K562 (cell line): ENCODE results near the gene RNF215. TPM values are rescaled to one million over a fixed set of nuclear protein-coding genes. Genes with fewer than 3 reads are reported as not detected.

Source experiments
- ATAC-seq: fragments of 200-7000 bp; cut with Tn5 transposase; 3 replicates; pipeline ENCODE4 v1.9.1; 2020; ENCODE audit warnings: moderate library complexity
- BruUV-seq: library from RNA; stranded (reverse); fragments of 400-500 nt; replicated peaks from 2 replicates; lab custom pipeline; 2021; lab: Mats Ljungman, UMichigan
- CTCF ChIA-PET: fragments of 300-600 bp; formaldehyde crosslinking; extraction: SDS; loops from one replicate; lab custom pipeline; 2021; ENCODE audit warnings: low intra/inter-chr PET ratio; lab: Yijun Ruan, JAX
- POLR2A ChIA-PET: fragments of 300-600, 350-650 bp; sonication (Branson Sonifier 250); formaldehyde crosslinking; extraction: SDS; loops from one replicate; lab custom pipeline; 2021; ENCODE audit warnings: antibody characterized with exemption, inconsistent platforms; lab: Yijun Ruan, JAX
- DNase-seq, 4 experiments: peaks; one replicate each; pipeline versions ENCODE4 v3.0.0 to v3.0.0-alpha.2; 2011 to 2018; ENCODE audit warnings: low spot score in 3 of 4, mixed read lengths in 3 of 4; ENCODE audit errors: extremely low read depth in 1 of 4
- FAIRE-seq: peaks from 2 replicates; lab custom pipeline; 2011; peaks lifted over from hg19 to GRCh38; lab: Jason Lieb, UNC
- H2AFZ ChIP-seq: 2 replicates; pipeline ENCODE4 v1.6.0; 2011; ENCODE audit warnings: low read depth, low read length, control low read depth, inconsistent platforms
- H3K27ac ChIP-seq: fragments of 200-600 bp; 3 replicates; pipeline ENCODE4 v1.8.0; 2011; ENCODE audit warnings: low read depth, mild to moderate bottlenecking, control low read depth, inconsistent platforms, low read length, moderate library complexity, mixed read lengths; ENCODE audit errors: extremely low read depth
- H3K27me3 ChIP-seq, 2 experiments: fragments of 300-600 bp in 1 of 2; 2 replicates in 1 of 2; 3 replicates in 1 of 2; pipeline versions ENCODE4 v1.6.0 to v1.8.0; 2011; ENCODE audit warnings: inconsistent platforms in 2 of 2, low read length in 2 of 2, mild to moderate bottlenecking in 1 of 2, mixed read lengths in 1 of 2, moderate library complexity in 1 of 2; ENCODE audit not compliant: control insufficient read depth in 2 of 2, insufficient read depth in 2 of 2
- H3K36me3 ChIP-seq: fragments of 300-600 bp; 3 replicates; pipeline ENCODE4 v1.8.0; 2011; ENCODE audit warnings: mild to moderate bottlenecking, low read length, inconsistent platforms; ENCODE audit not compliant: control insufficient read depth, insufficient read depth
- H3K4me1 ChIP-seq, 2 experiments: fragments of 200-600 bp in 1 of 2; replicated peaks in 1 of 2; 2 replicates in 1 of 2; 3 replicates in 1 of 2; pipeline versions ENCODE4 v1.5.1 to v1.8.0; 2011; ENCODE audit warnings: inconsistent platforms in 2 of 2, low read length in 2 of 2, mild to moderate bottlenecking in 1 of 2, mixed read lengths in 1 of 2, moderate library complexity in 1 of 2; ENCODE audit not compliant: control insufficient read depth in 2 of 2, insufficient read depth in 2 of 2
- H3K4me2 ChIP-seq: 2 replicates; pipeline ENCODE4 v1.6.1; 2011; ENCODE audit warnings: low read length, control low read depth, inconsistent platforms, mixed read lengths; ENCODE audit not compliant: insufficient read depth
- H3K4me3 ChIP-seq: fragments of 200-600 bp; sonication (generic), shearing (Covaris generic); 2 replicates; pipeline ENCODE4 v1.5.1; 2016; ENCODE audit warnings: control low read depth, inconsistent platforms
- H3K79me2 ChIP-seq: fragments of 200-600 bp; 3 replicates; pipeline ENCODE4 v1.8.0; 2011; ENCODE audit warnings: low read length, inconsistent platforms; ENCODE audit not compliant: control insufficient read depth, insufficient read depth
- H3K9ac ChIP-seq, 2 experiments: 2 replicates each; pipeline versions ENCODE4 v1.6.0 to v1.6.1; 2011; ENCODE audit warnings: low read depth in 2 of 2, low read length in 2 of 2, control low read depth in 1 of 2, inconsistent platforms in 1 of 2, mild to moderate bottlenecking in 1 of 2, mixed read lengths in 1 of 2; ENCODE audit not compliant: insufficient read depth in 1 of 2
- H3K9me1 ChIP-seq: one replicate; pipeline ENCODE4 v1.6.0; 2011; ENCODE audit warnings: inconsistent platforms, mild to moderate bottlenecking, low read length, moderate library complexity; ENCODE audit not compliant: control insufficient read depth, insufficient read depth
- H3K9me3 ChIP-seq: replicated peaks from 2 replicates; pipeline ENCODE4 v1.5.1; 2011; ENCODE audit warnings: low read depth, low read length, inconsistent platforms; ENCODE audit not compliant: control insufficient read depth, insufficient read depth
- H4K20me1 ChIP-seq: replicated peaks from 2 replicates; pipeline ENCODE4 v1.6.1; 2011; ENCODE audit warnings: low read length, inconsistent platforms, mixed read lengths; ENCODE audit not compliant: control insufficient read depth, insufficient read depth
- BMI1 ChIP-seq: fragments of 150-350 bp; IDR thresholded peaks from 2 replicates; pipeline ENCODE4 v1.6.1; 2014; ENCODE audit warnings: low read length
- CREBBP ChIP-seq: IDR thresholded peaks from one replicate; pipeline ENCODE4 v1.6.1; 2012; ENCODE audit warnings: low read depth, mild to moderate bottlenecking, control low read depth, inconsistent platforms, low read length
- MYC ChIP-seq, 2 experiments: fragments of 250-450 bp in 1 of 2; sonication (Bioruptor Pico) in 1 of 2; IDR thresholded peaks; 2 replicates each; pipeline versions ENCODE4 v1.5.1 to v1.6.1; 2012 to 2021; ENCODE audit warnings: low read depth in 2 of 2, borderline replicate concordance in 1 of 2, improper control_type of control experiment in 1 of 2, low read length in 1 of 2, mild to moderate bottlenecking in 1 of 2, moderate library complexity in 1 of 2
- POLR2A ChIP-seq: fragments of 450-650 bp; conservative IDR thresholded peaks from 2 replicates; pipeline ENCODE4 v1.6.1; 2016
- TOE1 ChIP-seq, 2 experiments: fragments of 450-650 bp in 1 of 2; sonication (generic) in 1 of 2; formaldehyde crosslinking in 1 of 2; IDR thresholded peaks; 2 replicates each; pipeline versions ENCODE4 v1.7.1 to v1.8.0; 2016 to 2022; ENCODE audit warnings: borderline replicate concordance in 2 of 2, mild to moderate bottlenecking in 2 of 2, antibody characterized with exemption in 1 of 2, inconsistent platforms in 1 of 2, low read depth in 1 of 2, missing genetic modification reagents in 1 of 2, moderate library complexity in 1 of 2
- TSC22D4 ChIP-seq: fragments of 450-650 bp; IDR thresholded peaks from 2 replicates; pipeline ENCODE4 v1.6.1; 2016; ENCODE audit warnings: missing genetic modification characterization, missing biosample characterization, control low read depth
- ZNF764 ChIP-seq: fragments of 250-450 bp; sonication (Bioruptor Pico); IDR thresholded peaks from 2 replicates; pipeline ENCODE4 v1.4.0; 2020; ENCODE audit warnings: low read depth, mild to moderate bottlenecking, moderate library complexity
- WGBS: fragments of 100-300 bp; shearing (Covaris generic); methylation state at CpG from one replicate; pipeline ENCODE4 v1.1.6; 2016; ENCODE audit warnings: low coverage, mixed read lengths; ENCODE audit not compliant: insufficient coverage; ENCODE audit errors: missing lambda C conversion rate; 5-methylcytosine and 5-hydroxymethylcytosine counted together
- in situ Hi-C: fragments of 300-500 bp; cut with MboI; formaldehyde crosslinking; loops from 4 replicates; pipeline ENCODE4 v1.15.0; 2018; ENCODE audit warnings: inconsistent platforms, mixed read lengths
- intact Hi-C: fragments of 100-400 bp; cut with micrococcal nuclease; formaldehyde crosslinking; loops from 2 replicates; pipeline ENCODE4 v1.14.2; 2022
- polyA plus RNA-seq, 8 experiments: library from polyadenylated mRNA; depleted of rRNA in 4 of 8; stranded (reverse) in 5 of 8; unstranded in 3 of 8; fragments of >200 nt; fragmentation: Nextera tagmentation in 2 of 8; fragmentation: Illumina TruSeq in 1 of 8; extraction: Ambion mirVana in 2 of 8; extraction: Trizol in 1 of 8; gene quantifications; 2 replicates each; pipeline versions ENCODE4 v1.2.1 to v1.2.3, GENCODE V29; 2011 to 2014; ENCODE audit warnings: inconsistent platforms in 1 of 8, missing spikeins in 1 of 8
- total RNA-seq, 7 experiments: library from RNA; depleted of rRNA in 6 of 7; stranded (reverse); fragments of >200 nt in 6 of 7; fragmentation: Illumina TruSeq in 2 of 7; extraction: Trizol in 2 of 7; gene quantifications; 2 replicates each; pipeline versions ENCODE4 v1.2.1 to v1.2.3, GENCODE V29; 2011 to 2021; ENCODE audit warnings: low replicate concordance in 1 of 7
- TF ChIP-seq, protein P1 (sequence below): fragments of 450-650 bp; IDR thresholded peaks from 2 replicates; pipeline ENCODE4 v1.6.1; 2018; ENCODE audit not compliant: partially characterized antibody
- TF ChIP-seq, protein P2 (sequence below): fragments of 150-350 bp; conservative IDR thresholded peaks from 2 replicates; pipeline ENCODE4 v1.6.1; 2014; ENCODE audit warnings: low read length

The RNF215 gene
- total and polyA plus RNA-seq, 9 of the 15 experiments (the other 6 are each of a cell fraction or from before 2014, with no cell fraction given) = 0.08 to 9.8 (median 2.7) TPM

DNA sequence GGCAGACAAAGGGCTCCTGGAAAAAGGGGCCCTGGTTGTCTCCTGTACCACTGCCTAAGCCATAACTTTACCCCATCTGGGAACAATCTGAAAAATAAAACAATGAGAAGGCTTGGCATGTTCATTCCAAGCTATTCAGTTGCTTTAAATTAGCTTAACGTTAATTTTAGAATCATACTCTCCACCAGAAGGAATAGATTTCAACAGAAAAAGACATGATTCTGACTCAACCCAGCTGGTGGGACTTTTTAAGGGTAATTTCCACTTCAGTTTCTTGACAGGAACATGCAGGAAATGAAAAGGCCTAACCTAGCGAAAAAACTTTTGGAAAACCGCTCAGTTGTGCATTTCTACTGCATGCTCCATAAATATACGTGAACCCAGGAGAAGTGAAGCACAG lies 38.4 kb downstream of the RNF215 start:
- WGBS = 92% methylated on average over 4 of the region's 4 CpGs
- no peak overlapping the region for H3K27ac ChIP-seq
- H3K4me2 ChIP-seq = no peak overlapping the region
- TF ChIP-seq TSC22D4 (no peak), POLR2A (no peak), CREBBP (no peak)
- intact Hi-C loops = no loop called here
- no peaks in the 10 kb centered on the region for H3K27me3 ChIP-seq
- no peaks in the 10 kb centered on the region; a peak in 1 of 5 replicates for H3K4me1 ChIP-seq
- H4K20me1 ChIP-seq = no peaks in the 10 kb centered on the region; the same call in 1 of the 2 replicates
- peaks cover 49% of the 10 kb centered on the region for H3K79me2 ChIP-seq
- in situ Hi-C loops = no loop called here
- no peak for DNase-seq
- no peak overlapping the region for H3K9ac ChIP-seq
- H3K36me3 ChIP-seq = peaks cover 89% of the 10 kb centered on the region
- ChIA-PET CTCF (no interaction called here), POLR2A (no interaction called here)
- no peaks in the 10 kb centered on the region for H3K9me1 ChIP-seq
- H3K9me3 ChIP-seq = no peaks in the 10 kb centered on the region
- no TSS peak for BruUV-seq
- no peak for FAIRE-seq
- H2AFZ ChIP-seq = no peak overlapping the region
- H3K4me3 ChIP-seq = no peak overlapping the region
- no peak for ATAC-seq

DNA sequence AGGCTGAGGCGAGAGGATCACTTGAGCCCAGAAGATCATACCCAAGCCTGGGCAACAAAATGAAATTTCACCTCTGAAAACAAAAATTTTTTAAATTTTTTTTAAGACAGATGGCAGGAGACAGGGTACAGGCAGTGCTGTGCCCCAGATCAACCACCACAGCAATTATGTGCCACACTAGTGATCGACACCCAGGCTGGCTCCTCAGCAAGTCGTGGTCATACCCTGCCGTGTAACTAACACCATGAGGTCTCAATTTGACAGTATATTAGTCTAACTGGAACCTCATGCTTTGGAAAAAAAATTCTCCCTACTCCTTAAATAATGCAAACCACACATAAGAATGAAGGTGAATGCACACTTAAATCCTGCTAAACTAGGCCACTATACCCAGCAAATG lies 38.8 kb downstream of the RNF215 start:
- H3K4me2 ChIP-seq = no peak overlapping the region
- TF ChIP-seq, protein P1, sequence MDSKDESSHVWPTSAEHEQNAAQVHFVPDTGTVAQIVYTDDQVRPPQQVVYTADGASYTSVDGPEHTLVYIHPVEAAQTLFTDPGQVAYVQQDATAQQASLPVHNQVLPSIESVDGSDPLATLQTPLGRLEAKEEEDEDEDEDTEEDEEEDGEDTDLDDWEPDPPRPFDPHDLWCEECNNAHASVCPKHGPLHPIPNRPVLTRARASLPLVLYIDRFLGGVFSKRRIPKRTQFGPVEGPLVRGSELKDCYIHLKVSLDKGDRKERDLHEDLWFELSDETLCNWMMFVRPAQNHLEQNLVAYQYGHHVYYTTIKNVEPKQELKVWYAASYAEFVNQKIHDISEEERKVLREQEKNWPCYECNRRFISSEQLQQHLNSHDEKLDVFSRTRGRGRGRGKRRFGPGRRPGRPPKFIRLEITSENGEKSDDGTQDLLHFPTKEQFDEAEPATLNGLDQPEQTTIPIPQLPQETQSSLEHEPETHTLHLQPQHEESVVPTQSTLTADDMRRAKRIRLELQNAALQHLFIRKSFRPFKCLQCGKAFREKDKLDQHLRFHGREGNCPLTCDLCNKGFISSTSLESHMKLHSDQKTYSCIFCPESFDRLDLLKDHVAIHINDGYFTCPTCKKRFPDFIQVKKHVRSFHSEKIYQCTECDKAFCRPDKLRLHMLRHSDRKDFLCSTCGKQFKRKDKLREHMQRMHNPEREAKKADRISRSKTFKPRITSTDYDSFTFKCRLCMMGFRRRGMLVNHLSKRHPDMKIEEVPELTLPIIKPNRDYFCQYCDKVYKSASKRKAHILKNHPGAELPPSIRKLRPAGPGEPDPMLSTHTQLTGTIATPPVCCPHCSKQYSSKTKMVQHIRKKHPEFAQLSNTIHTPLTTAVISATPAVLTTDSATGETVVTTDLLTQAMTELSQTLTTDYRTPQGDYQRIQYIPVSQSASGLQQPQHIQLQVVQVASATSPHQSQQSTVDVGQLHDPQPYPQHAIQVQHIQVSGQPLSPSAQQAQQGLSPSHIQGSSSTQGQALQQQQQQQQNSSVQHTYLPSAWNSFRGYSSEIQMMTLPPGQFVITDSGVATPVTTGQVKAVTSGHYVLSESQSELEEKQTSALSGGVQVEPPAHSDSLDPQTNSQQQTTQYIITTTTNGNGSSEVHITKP = no peak
- no peak for TF ChIP-seq TOE1 (IDR thresholded peaks at IDR 0.05; ENCODE audit: borderline replicate concordance)
- TF ChIP-seq TOE1 (CRISPR knock-in tag; IDR thresholded peaks at IDR 0.05; ENCODE audit: borderline replicate concordance, low read depth) = no peak
- no peak for TF ChIP-seq BMI1
- TF ChIP-seq ZNF764 = no peak
- no peak for TF ChIP-seq MYC (IDR thresholded peaks at IDR 0.05; ENCODE audit: low read depth, low read length)
- TF ChIP-seq MYC (CRISPR knock-in tag; IDR thresholded peaks at IDR 0.05; ENCODE audit: borderline replicate concordance, low read depth) = no peak
- TF ChIP-seq, protein P2, sequence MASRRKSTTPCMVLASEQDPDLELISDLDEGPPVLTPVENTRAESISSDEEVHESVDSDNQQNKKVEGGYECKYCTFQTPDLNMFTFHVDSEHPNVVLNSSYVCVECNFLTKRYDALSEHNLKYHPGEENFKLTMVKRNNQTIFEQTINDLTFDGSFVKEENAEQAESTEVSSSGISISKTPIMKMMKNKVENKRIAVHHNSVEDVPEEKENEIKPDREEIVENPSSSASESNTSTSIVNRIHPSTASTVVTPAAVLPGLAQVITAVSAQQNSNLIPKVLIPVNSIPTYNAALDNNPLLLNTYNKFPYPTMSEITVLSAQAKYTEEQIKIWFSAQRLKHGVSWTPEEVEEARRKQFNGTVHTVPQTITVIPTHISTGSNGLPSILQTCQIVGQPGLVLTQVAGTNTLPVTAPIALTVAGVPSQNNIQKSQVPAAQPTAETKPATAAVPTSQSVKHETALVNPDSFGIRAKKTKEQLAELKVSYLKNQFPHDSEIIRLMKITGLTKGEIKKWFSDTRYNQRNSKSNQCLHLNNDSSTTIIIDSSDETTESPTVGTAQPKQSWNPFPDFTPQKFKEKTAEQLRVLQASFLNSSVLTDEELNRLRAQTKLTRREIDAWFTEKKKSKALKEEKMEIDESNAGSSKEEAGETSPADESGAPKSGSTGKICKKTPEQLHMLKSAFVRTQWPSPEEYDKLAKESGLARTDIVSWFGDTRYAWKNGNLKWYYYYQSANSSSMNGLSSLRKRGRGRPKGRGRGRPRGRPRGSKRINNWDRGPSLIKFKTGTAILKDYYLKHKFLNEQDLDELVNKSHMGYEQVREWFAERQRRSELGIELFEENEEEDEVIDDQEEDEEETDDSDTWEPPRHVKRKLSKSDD = no peak

More for the DNA sequence above, 38.8 kb downstream of the RNF215 start:
- Histone ChIP-seq H3K9ac (no peak overlapping the region), H3K9me3 (no peaks in the 10 kb centered on the region), H3K9me1 (no peaks in the 10 kb centered on the region), H3K4me3 (no peak overlapping the region), H3K36me3 (peaks cover 91% of the 10 kb centered on the region), H3K27ac (no peak overlapping the region), H3K79me2 (peaks cover 46% of the 10 kb centered on the region), H3K27me3 (no peaks in the 10 kb centered on the region), H3K4me1 (no peaks in the 10 kb centered on the region; a peak in 1 of 5 replicates), H4K20me1 (no peaks in the 10 kb centered on the region; the same call in 1 of the 2 replicates), H2AFZ (no peak overlapping the region)
- BruUV-seq = no TSS peak
- POLR2A ChIA-PET = no interaction called here
- 100% methylated on average over 4 of the region's 4 CpGs for WGBS
- intact Hi-C loops = no loop called here
- DNase-seq = no peak
- CTCF ChIA-PET = no interaction called here
- in situ Hi-C loops = no loop called here
- ATAC-seq = no peak
- no peak for FAIRE-seq
